OCI-LY3 (cell line): ENCODE measurements around the gene MRPL4.
A peak's percentile ranks its signal among the peaks of the same experiment; 100 is the strongest.

Source experiments
- H2AFZ ChIP-seq: fragments of 200-600, 300-600 bp; shearing (Covaris generic); 2 replicates; pipeline ENCODE4 v1.6.0; 2014; ENCODE audit warnings: antibody characterized with exemption, low read depth, low read length
- H3K27ac ChIP-seq: fragments of 200-600, 300-600 bp; sonication (generic); 2 replicates; pipeline ENCODE4 v1.5.1; 2014; ENCODE audit warnings: mild to moderate bottlenecking, low read length, moderate library complexity, mixed read lengths
- H3K27me3 ChIP-seq: fragments of 200-600, 300-600 bp; sonication (generic); 2 replicates; pipeline ENCODE4 v1.6.1; 2014; ENCODE audit warnings: low read depth, low read length, mixed read lengths
- H3K36me3 ChIP-seq: fragments of 200-600, 300-600 bp; sonication (generic); replicated peaks from 2 replicates; pipeline ENCODE3; 2014; ENCODE audit warnings: low read depth, low read length, mixed read lengths
- H3K4me1 ChIP-seq: fragments of 300-600, 200-600 bp; sonication (generic); 2 replicates; pipeline ENCODE4 v1.6.1; 2014; ENCODE audit warnings: low read length, mixed read lengths
- H3K4me2 ChIP-seq: fragments of 200-600, 300-600 bp; sonication (generic); 2 replicates; pipeline ENCODE4 v1.6.1; 2014; ENCODE audit warnings: low read length, mixed read lengths
- H3K4me3 ChIP-seq: fragments of 300-600, 200-600 bp; sonication (generic); 2 replicates; pipeline ENCODE4 v1.5.1; 2014; ENCODE audit warnings: antibody characterized with exemption, mild to moderate bottlenecking, low read length, moderate library complexity
- H3K79me2 ChIP-seq: fragments of 300-600, 200-600 bp; shearing (Covaris generic); 2 replicates; pipeline ENCODE4 v1.6.1; 2014; ENCODE audit warnings: mild to moderate bottlenecking, low read length, mixed read lengths
- H3K9ac ChIP-seq: fragments of 300-600, 200-600 bp; shearing (Covaris generic); 2 replicates; pipeline ENCODE4 v1.6.0; 2014; ENCODE audit warnings: mild to moderate bottlenecking, low read length, moderate library complexity
- H3K9me3 ChIP-seq: fragments of 200-600, 300-600 bp; shearing (Covaris generic); 2 replicates; pipeline ENCODE4 v1.6.1; 2014; ENCODE audit warnings: low read length, mixed read lengths; ENCODE audit not compliant: insufficient read depth
- H4K20me1 ChIP-seq: fragments of 200-600, 300-600 bp; sonication (generic); 2 replicates; pipeline ENCODE4 v1.6.1; 2016; ENCODE audit warnings: low read length, mixed read lengths; ENCODE audit not compliant: insufficient read depth
- CTCF ChIP-seq: fragments of 200-600, 300-600 bp; sonication (generic); IDR thresholded peaks from 2 replicates; pipeline ENCODE4 v1.5.1; 2014; ENCODE audit warnings: antibody characterized with exemption, low read length, low read depth
- EZH2phosphoT487 ChIP-seq: fragments of 200-600 bp; shearing (Covaris generic); IDR thresholded peaks from 2 replicates; pipeline ENCODE4 v1.6.1; 2018; ENCODE audit warnings: antibody characterized with exemption, mixed run types, low read depth

Gene MRPL4

GRCh38 chr19:10251792-10252694, at the start of gene MRPL4:
TSS of gene MRPL4 (plus strand) at chr19:10252214. CDS start at chr19:10252254, 40 bp downstream.
- Histone ChIP-seq H3K79me2 (peaks cover 27% of the 10 kb centered on the region), H3K4me2 (peak within 1 kb of the TSS; percentile 96), H3K27me3 (no peaks in the 10 kb centered on the region), H3K27ac (peak within 1 kb of the TSS; percentile 34), H3K9me3 (no peaks in the 10 kb centered on the region), H3K36me3 (peaks cover 25% of the 10 kb centered on the region), H3K4me3 (peak within 1 kb of the TSS; percentile 81), H2AFZ (peak within 1 kb of the TSS; percentile 81; the same call in 1 of the 2 replicates), H3K4me1 (peaks cover 18% of the 10 kb centered on the region), H4K20me1 (no peaks in the 10 kb centered on the region), H3K9ac (peak within 1 kb of the TSS; percentile 74)
- TF ChIP-seq CTCF (no peak), EZH2phosphoT487 (no peak)

DNA sequence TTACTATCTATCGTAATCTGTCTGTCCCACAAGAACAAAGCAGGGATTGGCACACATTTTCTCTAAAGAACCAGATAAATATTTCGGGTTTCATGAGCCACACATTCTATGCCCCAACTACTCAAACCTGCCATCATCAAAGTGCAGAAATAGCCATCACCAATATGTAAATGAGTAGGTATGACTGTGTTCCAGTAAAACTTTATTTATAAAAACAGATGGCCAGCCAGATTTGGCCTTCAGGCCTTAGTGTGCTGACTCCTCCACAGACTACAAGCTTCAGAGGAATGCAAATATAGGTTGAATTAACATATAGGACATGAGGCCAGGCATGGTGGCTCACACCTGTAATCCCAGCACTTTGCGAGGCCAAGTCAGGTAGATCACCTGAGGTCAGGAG, 48.3 kb upstream of the MRPL4 start:
- Histone ChIP-seq H3K9me3 (no peaks in the 10 kb centered on the region), H3K36me3 (no peaks in the 10 kb centered on the region), H3K9ac (no peak overlapping the region), H2AFZ (no peak overlapping the region), H3K27ac (no peak overlapping the region), H3K4me2 (no peak overlapping the region), H3K79me2 (no peaks in the 10 kb centered on the region), H3K27me3 (no peaks in the 10 kb centered on the region), H4K20me1 (no peaks in the 10 kb centered on the region), H3K4me3 (no peak overlapping the region), H3K4me1 (peaks cover 3% of the 10 kb centered on the region; the same call in 1 of the 2 replicates)
- TF ChIP-seq CTCF (no peak), EZH2phosphoT487 (no peak)

- Histone ChIP-seq H3K4me1 (no peaks in the 10 kb centered on the region), H3K27ac (no peak overlapping the region), H3K36me3 (no peaks in the 10 kb centered on the region), H3K4me2 (no peak overlapping the region), H3K9ac (no peak overlapping the region), H3K4me3 (no peak overlapping the region), H3K9me3 (no peaks in the 10 kb centered on the region), H4K20me1 (no peaks in the 10 kb centered on the region), H3K79me2 (no peaks in the 10 kb centered on the region), H3K27me3 (no peaks in the 10 kb centered on the region), H2AFZ (no peak overlapping the region)
- TF ChIP-seq EZH2phosphoT487 (no peak), CTCF (no peak)
Observed at GRCh38 chr19:10205636-10206035, 46.4 kb upstream of the MRPL4 start.

DNA sequence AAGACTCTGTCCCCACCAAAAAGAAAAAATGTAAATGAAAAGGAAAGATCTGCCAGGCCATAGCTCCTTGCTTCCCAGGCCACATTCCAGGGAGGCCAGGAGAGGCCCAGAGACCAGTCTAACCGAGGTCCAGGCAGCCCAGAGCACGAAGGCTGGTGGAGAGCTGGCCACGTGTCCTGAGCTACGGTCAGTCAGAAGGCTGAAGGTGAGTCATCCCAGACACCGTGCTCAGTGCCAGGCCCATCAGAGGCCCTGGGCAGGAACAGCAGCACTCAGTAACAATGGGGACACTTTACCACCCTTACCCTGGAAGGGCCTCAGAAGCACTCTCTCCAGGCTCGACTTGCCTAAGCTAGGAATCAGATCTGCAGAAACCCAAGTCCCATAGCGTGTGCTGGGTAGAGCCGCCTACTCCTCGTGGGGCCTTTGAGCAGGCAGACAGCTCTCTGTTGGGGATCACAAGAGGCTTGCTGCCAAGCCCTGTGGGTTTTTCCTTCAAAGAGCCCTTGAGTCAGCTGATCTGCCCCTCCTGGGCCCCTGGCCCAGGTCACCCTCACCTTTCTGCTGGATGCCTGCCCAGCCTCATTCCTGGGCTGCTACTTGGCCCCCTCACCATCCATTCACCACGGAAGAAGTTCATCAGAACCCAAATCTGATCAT, 45.7 kb upstream of the MRPL4 start:
- Histone ChIP-seq H2AFZ (no peak overlapping the region), H3K27ac (no peak overlapping the region), H3K9me3 (no peaks in the 10 kb centered on the region), H3K36me3 (no peaks in the 10 kb centered on the region), H3K9ac (no peak overlapping the region), H3K4me1 (no peaks in the 10 kb centered on the region), H3K4me2 (no peak overlapping the region), H3K27me3 (no peaks in the 10 kb centered on the region), H4K20me1 (no peaks in the 10 kb centered on the region), H3K79me2 (no peaks in the 10 kb centered on the region), H3K4me3 (no peak overlapping the region)
- TF ChIP-seq CTCF (no peak), EZH2phosphoT487 (no peak)
